ENCODE measurements around the gene PPP6R2.

The PPP6R2 gene

DNA sequence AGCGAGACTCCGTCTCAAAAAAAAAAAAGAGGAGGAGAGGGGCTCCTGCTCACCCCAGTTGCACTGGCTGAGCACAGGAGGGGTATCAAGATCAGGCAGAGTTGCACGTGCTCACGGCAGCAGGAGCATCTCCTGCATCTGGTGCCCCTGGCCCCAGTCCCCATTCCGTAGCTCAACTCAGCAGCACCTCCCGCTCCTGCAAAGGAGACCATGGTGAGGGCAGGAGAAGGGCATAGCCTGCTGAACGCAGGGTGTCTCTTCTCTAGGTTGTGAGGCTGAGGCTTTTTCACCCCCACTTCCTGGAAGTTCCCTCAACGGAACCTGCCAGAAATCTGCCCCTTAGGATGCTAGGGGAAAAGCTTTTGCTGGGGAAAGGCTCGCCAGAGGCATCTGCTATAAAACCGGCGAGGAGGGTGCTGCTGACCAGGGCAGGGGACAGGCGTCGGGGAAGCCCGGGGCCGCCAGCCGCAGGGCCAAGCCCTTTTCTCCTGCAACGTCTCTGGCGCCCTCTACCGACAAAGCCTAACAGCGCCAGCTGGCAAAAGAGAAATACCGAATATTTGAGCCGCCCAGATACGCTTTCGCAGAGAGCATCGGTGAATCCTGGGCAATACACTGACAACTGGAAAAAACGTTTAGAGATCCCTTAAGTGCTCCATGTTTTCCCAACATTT is 1.0 kb upstream of the PPP6R2 start:
- Histone ChIP-seq H3K9me3 (ENCODE audit: low read length) (no peaks in the 10 kb centered on the region), H3K4me2 (ENCODE audit: low read length) (peak overlapping the region; percentile 100), H3K27me3 (ENCODE audit: insufficient read depth, low read length) (no peaks in the 10 kb centered on the region), H3K4me3 (ENCODE audit: low read depth, low read length, poor library complexity, severe bottlenecking) (peak overlapping the region; percentile 99), H4K20me1 (ENCODE audit: insufficient read depth, low read length) (no peaks in the 10 kb centered on the region), H2AFZ (ENCODE audit: low read length) (0 out of 2 replicates have a peak overlapping the region, but pooled peaks have one; percentile 79), H3K36me3 (ENCODE audit: insufficient read depth, low read length) (peaks cover 7% of the 10 kb centered on the region; the same call in 1 of the 2 replicates), H3K27ac (ENCODE audit: low read depth, low read length, poor library complexity, severe bottlenecking) (peak overlapping the region; percentile 89), H3K4me1 (ENCODE audit: insufficient read depth, low read length, severe bottlenecking) (peaks cover 20% of the 10 kb centered on the region), H3F3A (ENCODE audit: insufficient read depth, low read length) (peaks cover 5% of the 10 kb centered on the region; the same call in 1 of the 2 replicates), H3K9ac (ENCODE audit: low read length) (peak overlapping the region; percentile 87), H3K79me2 (ENCODE audit: insufficient read depth, low read length) (peaks cover 9% of the 10 kb centered on the region), H3K9me2 (ENCODE audit: low read depth, low read length) (no peaks in the 10 kb centered on the region)
- TF ChIP-seq CTCF (IDR thresholded peaks at IDR 0.05; ENCODE audit: low read length) (peak; percentile 94), EZH2 (IDR thresholded peaks at IDR 0.05; ENCODE audit: borderline replicate concordance, low read length) (no peak)

- no peak for TF ChIP-seq EZH2 (IDR thresholded peaks at IDR 0.05; ENCODE audit: borderline replicate concordance, low read length)
- no peak for TF ChIP-seq CTCF (IDR thresholded peaks at IDR 0.05; ENCODE audit: low read length)
- H2AFZ ChIP-seq (ENCODE audit: low read length) = no peak overlapping the region
- peaks cover 5% of the 10 kb centered on the region; the same call in 1 of the 2 replicates for H3F3A ChIP-seq (ENCODE audit: insufficient read depth, low read length)
- H3K4me3 ChIP-seq (ENCODE audit: low read depth, low read length, poor library complexity, severe bottlenecking) = peak overlapping the region; percentile 99
- peaks cover 23% of the 10 kb centered on the region for H3K79me2 ChIP-seq (ENCODE audit: insufficient read depth, low read length)
- peak overlapping the region; percentile 99 for H3K9ac ChIP-seq (ENCODE audit: low read length)
- H3K9me3 ChIP-seq (ENCODE audit: low read length) = no peaks in the 10 kb centered on the region
- peak overlapping the region; percentile 69 for H3K27ac ChIP-seq (ENCODE audit: low read depth, low read length, poor library complexity, severe bottlenecking)
- no peaks in the 10 kb centered on the region for H3K9me2 ChIP-seq (ENCODE audit: low read depth, low read length)
- peak overlapping the region; percentile 75 for H3K4me2 ChIP-seq (ENCODE audit: low read length)
- peaks cover 20% of the 10 kb centered on the region for H3K4me1 ChIP-seq (ENCODE audit: insufficient read depth, low read length, severe bottlenecking)
- no peaks in the 10 kb centered on the region for H3K27me3 ChIP-seq (ENCODE audit: insufficient read depth, low read length)
- no peaks in the 10 kb centered on the region for H4K20me1 ChIP-seq (ENCODE audit: insufficient read depth, low read length)
- peaks cover 17% of the 10 kb centered on the region for H3K36me3 ChIP-seq (ENCODE audit: insufficient read depth, low read length)
These were observed 411 bp downstream of the PPP6R2 start for GRCh38 chr22:50343541-50343935.

GRCh38 chr22:50346470-50346869 is 3.3 kb downstream of the PPP6R2 start:
- Histone ChIP-seq H3K4me1 (ENCODE audit: insufficient read depth, low read length, severe bottlenecking) (peaks cover 20% of the 10 kb centered on the region), H3K9me2 (ENCODE audit: low read depth, low read length) (no peaks in the 10 kb centered on the region), H3K4me2 (ENCODE audit: low read length) (peak overlapping the region; percentile 27; the same call in 1 of the 2 replicates), H3K36me3 (ENCODE audit: insufficient read depth, low read length) (peaks cover 21% of the 10 kb centered on the region), H3K4me3 (ENCODE audit: low read depth, low read length, poor library complexity, severe bottlenecking) (no peak overlapping the region), H3F3A (ENCODE audit: insufficient read depth, low read length) (0 out of 2 replicates have a peak, but pooled peaks cover 2% of the 10 kb centered on the region), H3K9ac (ENCODE audit: low read length) (no peak overlapping the region), H3K27me3 (ENCODE audit: insufficient read depth, low read length) (no peaks in the 10 kb centered on the region), H3K79me2 (ENCODE audit: insufficient read depth, low read length) (peaks cover 25% of the 10 kb centered on the region), H3K27ac (ENCODE audit: low read depth, low read length, poor library complexity, severe bottlenecking) (no peak overlapping the region), H2AFZ (ENCODE audit: low read length) (no peak overlapping the region), H3K9me3 (ENCODE audit: low read length) (no peaks in the 10 kb centered on the region), H4K20me1 (ENCODE audit: insufficient read depth, low read length) (no peaks in the 10 kb centered on the region)
- TF ChIP-seq EZH2 (IDR thresholded peaks at IDR 0.05; ENCODE audit: borderline replicate concordance, low read length) (no peak), CTCF (IDR thresholded peaks at IDR 0.05; ENCODE audit: low read length) (no peak)

Data from OCI-LY1 (cell line).